CMK (cell line): ENCODE data around the gene LCOR.
"Not testable (repeated sequence)": the region's sequence is repeated elsewhere in the genome, so short reads cannot be mapped to it uniquely, and the experiment has no call there.

ENCODE experiments used
- DNase-seq: peaks from one replicate; pipeline ENCODE4 v3.0.0-alpha.2; 2010; ENCODE audit warnings: low read depth

Gene LCOR

DNA sequence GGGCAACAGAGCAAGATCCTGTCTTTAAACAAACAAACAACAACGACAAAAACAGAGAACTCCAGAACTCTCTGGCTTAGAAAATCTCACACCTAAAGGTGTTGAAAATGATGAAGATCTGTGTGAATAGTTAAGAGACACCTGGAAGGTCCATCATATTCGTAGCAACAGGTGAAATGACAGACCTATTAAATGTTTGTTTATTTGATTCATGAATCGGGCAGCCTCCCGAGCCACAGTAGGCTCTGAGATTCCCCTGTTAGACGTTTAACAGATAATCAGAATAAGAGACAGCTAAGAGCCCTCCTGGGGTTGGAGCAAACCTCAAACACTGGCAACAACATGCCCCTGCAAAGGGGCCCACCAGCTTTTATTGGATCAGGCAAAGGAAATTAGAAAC, 103.7 kb downstream of the LCOR start:
- DNase-seq: no peak

GRCh38 chr10:96943161-96943560, 111.1 kb downstream of the LCOR start:
- not testable (repeated sequence) for DNase-seq

- no peak for DNase-seq
These were observed 114.9 kb downstream of the LCOR start for GRCh38 chr10:96947036-96947435.

- no peak for DNase-seq
These were observed 117.1 kb downstream of the LCOR start for GRCh38 chr10:96949039-96949683.

GRCh38 chr10:96951954-96952353, 119.9 kb downstream of the LCOR start:
- no peak for DNase-seq

DNA sequence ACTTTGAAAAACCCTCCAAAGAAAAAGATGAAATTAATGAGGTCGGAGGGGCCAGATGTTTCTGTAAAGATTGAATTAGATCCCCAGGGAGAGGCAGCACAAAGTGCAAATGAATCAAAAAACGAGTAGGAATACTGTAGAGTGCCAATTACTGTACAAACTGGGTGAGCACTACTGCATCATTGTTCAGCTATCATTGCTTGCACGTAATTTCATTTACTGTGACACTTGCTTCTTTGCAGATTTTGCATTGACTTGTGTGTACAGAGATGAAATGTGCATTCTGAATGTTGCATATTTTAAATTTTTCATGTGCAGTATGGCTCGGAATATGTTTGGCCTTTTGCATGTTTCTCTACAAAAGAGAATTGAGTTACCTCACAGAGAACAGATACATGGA, 123.7 kb downstream of the LCOR start:
- DNase-seq: no peak

GRCh38 chr10:96958071-96958470, 126.0 kb downstream of the LCOR start:
- DNase-seq: no peak

GRCh38 chr10:96959733-96960132, 127.6 kb downstream of the LCOR start:
- no peak for DNase-seq

- DNase-seq: no peak
These were observed 128.8 kb downstream of the LCOR start for GRCh38 chr10:96960872-96961271.

DNA sequence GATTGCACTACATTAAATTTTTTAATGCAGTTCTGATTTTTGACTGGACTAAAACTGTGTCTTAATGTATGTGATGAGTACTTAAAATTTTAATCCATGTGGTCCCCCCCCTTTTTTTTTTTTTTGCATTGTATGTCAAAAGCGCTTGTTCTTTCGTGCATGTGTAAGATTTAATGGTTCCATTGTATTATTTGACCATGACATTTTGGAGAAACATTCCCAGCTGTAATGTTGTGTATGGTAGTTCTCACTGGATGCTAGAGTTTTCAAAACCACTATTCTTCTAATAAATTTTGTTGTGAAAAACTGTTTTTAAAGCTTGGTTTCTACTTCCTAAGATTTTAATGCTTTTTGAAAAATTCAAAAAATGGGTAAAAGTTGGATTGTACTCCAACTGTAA, 132.0 kb downstream of the LCOR start:
- no peak for DNase-seq

DNA sequence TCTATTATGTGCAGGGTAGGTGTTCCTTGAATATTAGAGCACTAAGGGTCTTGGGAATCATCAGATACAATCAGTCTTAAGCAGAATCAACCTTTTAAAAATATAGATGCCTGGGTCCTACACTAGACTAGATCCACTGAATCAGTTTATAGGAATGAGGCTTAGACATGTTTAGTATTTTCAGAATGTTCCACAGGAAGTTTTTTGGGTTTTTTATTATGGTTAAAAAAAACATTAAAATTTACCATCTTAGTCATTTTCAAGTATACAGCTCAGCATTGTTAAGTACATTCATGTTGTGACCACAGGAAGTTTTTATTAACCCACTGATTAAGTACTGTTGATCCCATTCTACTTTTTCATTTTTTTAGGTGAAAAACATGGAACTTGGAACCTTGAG, 135.7 kb downstream of the LCOR start:
- no peak for DNase-seq

- DNase-seq: no peak
These were observed 136.8 kb downstream of the LCOR start for GRCh38 chr10:96968682-96969423.

DNA sequence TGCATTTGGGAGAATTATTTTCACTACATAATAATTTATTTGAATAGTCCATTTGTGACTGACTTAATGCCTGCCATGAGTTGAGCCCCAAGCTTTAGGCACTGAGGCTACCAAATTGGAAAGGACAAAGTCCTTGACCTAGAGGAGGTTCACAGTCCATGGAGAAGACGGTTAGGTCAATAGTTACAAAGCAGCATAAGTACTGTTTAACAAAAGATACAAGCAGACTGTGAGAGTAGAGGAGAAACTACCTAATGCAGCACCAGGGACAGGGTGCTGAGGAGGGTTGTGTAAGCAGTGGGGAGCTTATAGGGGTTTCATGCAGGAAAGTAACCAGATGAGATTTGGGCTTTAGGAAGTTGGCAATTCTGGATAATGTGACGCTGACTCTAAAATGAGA, 139.2 kb downstream of the LCOR start:
- no peak for DNase-seq

GRCh38 chr10:96972264-96972663, 140.2 kb downstream of the LCOR start:
- no peak for DNase-seq

- DNase-seq: no peak
These were observed 142.0 kb downstream of the LCOR start for GRCh38 chr10:96973809-96974747.

- no peak for DNase-seq
These were observed 143.0 kb downstream of the LCOR start for GRCh38 chr10:96975136-96975535.

- DNase-seq: no peak
These were observed 146.6 kb downstream of the LCOR start for GRCh38 chr10:96978621-96979154.

DNA sequence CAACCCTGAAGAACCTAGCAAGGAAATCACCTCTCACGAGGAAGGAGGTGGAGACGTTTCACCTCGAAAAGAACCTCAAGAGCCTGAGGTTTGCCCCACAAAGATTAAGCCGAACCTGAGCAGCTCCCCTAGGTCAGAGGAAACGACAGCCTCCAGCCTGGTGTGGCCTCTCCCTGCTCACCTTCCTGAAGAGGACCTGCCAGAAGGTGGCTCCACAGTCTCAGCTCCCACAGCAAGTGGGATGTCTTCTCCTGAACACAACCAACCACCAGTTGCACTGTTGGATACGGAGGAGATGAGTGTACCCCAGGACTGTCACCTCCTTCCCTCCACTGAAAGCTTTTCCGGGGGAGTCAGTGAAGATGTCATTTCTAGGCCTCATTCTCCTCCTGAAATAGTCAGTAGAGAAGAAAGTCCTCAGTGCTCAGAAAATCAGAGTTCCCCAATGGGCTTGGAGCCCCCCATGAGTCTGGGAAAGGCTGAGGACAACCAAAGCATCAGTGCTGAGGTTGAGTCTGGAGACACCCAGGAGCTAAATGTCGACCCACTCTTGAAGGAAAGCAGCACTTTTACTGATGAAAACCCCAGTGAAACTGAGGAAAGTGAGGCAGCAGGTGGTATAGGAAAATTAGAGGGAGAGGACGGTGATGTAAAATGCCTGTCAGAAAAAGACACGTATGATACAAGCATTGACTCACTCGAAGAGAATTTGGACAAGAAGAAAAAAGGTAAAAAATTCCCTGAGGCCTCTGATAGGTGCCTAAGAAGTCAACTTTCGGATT, 150.2 kb downstream of the LCOR start:
- no peak for DNase-seq

DNA sequence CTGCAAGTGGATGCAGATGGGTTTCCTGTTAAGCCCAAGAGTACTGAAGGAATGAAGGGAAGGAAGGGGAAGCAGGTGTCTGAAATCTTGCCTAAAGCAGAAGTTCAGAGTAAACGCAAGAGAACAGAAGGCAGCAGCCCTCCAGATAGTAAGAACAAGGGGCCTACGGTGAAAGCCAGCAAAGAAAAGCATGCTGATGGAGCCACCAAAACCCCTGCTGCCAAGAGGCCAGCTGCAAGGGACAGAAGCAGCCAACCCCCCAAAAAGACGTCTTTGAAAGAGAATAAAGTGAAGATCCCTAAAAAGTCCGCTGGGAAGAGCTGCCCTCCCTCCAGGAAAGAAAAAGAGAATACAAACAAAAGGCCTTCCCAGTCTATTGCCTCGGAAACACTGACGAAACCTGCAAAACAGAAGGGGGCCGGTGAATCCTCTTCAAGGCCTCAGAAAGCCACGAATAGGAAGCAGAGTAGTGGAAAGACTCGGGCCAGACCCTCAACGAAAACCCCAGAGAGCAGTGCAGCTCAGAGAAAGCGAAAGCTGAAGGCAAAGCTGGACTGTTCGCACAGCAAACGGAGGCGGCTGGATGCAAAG, 152.5 kb downstream of the LCOR start:
- no peak for DNase-seq

DNA sequence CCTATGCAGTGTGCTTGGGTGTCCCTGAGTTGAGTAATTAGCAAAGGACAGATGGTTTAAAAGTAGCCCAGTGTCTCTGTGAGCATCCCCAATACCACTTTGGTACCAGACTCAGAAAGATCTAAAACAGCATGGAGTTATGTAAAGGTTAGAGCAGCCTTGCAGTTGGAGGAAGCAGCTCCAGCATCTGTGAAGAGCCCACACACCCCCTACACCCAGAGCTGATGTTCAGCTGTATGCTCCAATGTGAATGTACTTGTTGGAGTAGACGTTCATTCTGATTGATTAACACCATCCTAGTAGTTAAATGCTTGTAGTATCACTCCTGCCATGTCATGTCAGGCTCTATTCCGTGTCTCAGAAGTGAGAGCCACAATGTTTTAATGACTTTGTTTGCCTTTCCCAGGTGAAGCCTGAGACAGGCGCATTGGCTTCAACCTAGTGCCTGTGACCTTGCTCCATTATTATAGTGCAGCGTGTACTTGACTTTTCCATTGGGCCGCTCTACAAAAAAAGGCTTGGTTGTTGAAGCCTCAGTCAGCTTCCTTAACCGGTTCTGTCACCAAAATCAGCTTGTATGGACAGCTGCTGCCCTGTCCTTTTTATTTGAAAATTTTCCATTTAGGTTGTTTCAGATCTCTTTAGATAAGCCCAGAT, 154.2 kb downstream of the LCOR start:
- DNase-seq: no peak
